HepG2 (cell line): Measurements from ENCODE around the gene CDC42BPG. TPM values are rescaled to one million over a fixed set of nuclear protein-coding genes. Genes with fewer than 3 reads are reported as not detected.

ENCODE experiments used
- DPF2 ChIP-seq: sonication (generic); formaldehyde crosslinking; IDR thresholded peaks from 2 replicates; pipeline ENCODE4 v1.4.0; 2020; ENCODE audit warnings: mild to moderate bottlenecking, low read depth, missing genetic modification reagents, borderline replicate concordance
- EHMT2 ChIP-seq: fragments of 200-600 bp; sonication (generic); IDR thresholded peaks from 2 replicates; pipeline ENCODE4 v1.7.0; 2017; ENCODE audit warnings: antibody characterized with exemption, low read depth, low read length, borderline replicate concordance
- ELF4 ChIP-seq: sonication (generic); formaldehyde crosslinking; IDR thresholded peaks from 2 replicates; pipeline ENCODE4 v1.5.0; 2020; ENCODE audit warnings: missing genetic modification reagents, mild to moderate bottlenecking, moderate library complexity, borderline replicate concordance
- FOXA3 ChIP-seq: IDR thresholded peaks from 2 replicates; pipeline ENCODE4 v1.6.1; 2016; ENCODE audit warnings: missing genetic modification reagents, missing compliant biosample characterization
- GABPB1 ChIP-seq: IDR thresholded peaks from 2 replicates; pipeline ENCODE4 v1.6.1; 2016; ENCODE audit warnings: mild to moderate bottlenecking, missing genetic modification reagents, moderate library complexity, missing compliant biosample characterization
- GTF3A ChIP-seq: sonication (generic); formaldehyde crosslinking; conservative IDR thresholded peaks from 2 replicates; pipeline ENCODE4 v1.4.0; 2020; ENCODE audit warnings: mild to moderate bottlenecking, missing genetic modification reagents
- HBP1 ChIP-seq: IDR thresholded peaks from 2 replicates; pipeline ENCODE4 v1.6.1; 2016; ENCODE audit warnings: low read depth, control low read depth
- KLF15 ChIP-seq: sonication (generic); formaldehyde crosslinking; IDR thresholded peaks from 2 replicates; pipeline ENCODE4 v1.8.1; 2023; ENCODE audit warnings: borderline replicate concordance, mild to moderate bottlenecking, inconsistent platforms, missing genetic modification reagents, mixed read lengths
- NFIC ChIP-seq: IDR thresholded peaks from 2 replicates; pipeline ENCODE4 v1.6.1; 2012; ENCODE audit warnings: mild to moderate bottlenecking, low read length, inconsistent platforms
- RORA ChIP-seq: sonication (generic); formaldehyde crosslinking; IDR thresholded peaks from 2 replicates; pipeline ENCODE4 v1.5.0; 2020; ENCODE audit warnings: mild to moderate bottlenecking, missing genetic modification reagents, moderate library complexity
- SNRNP70 ChIP-seq: fragments of 200-400 bp; formaldehyde crosslinking; IDR thresholded peaks from 2 replicates; pipeline ENCODE4 v1.6.1; 2017; ENCODE audit warnings: mild to moderate bottlenecking, low read depth, low read length, moderate library complexity
- SP1 ChIP-seq, 2 experiments: fragments of 450-650 bp in 1 of 2; sonication (generic) in 1 of 2; formaldehyde crosslinking in 1 of 2; IDR thresholded peaks; 2 replicates each; pipeline versions ENCODE4 v1.4.0 to v1.6.1; 2016 to 2020; ENCODE audit warnings: missing genetic modification reagents in 1 of 2
- ZFP37 ChIP-seq: sonication (generic); formaldehyde crosslinking; IDR thresholded peaks from 2 replicates; pipeline ENCODE4 v1.4.0; 2020; ENCODE audit warnings: missing genetic modification reagents, borderline replicate concordance
- ZNF333 ChIP-seq: sonication (generic); formaldehyde crosslinking; IDR thresholded peaks from 2 replicates; pipeline ENCODE4 v1.4.0; 2020; ENCODE audit warnings: mild to moderate bottlenecking, missing genetic modification reagents, borderline replicate concordance
- ZNF33A ChIP-seq: sonication (generic); formaldehyde crosslinking; IDR thresholded peaks from 2 replicates; pipeline ENCODE4 v1.5.1; 2020; ENCODE audit warnings: missing genetic modification reagents, mild to moderate bottlenecking, moderate library complexity, borderline replicate concordance
- ZNF557 ChIP-seq: sonication (generic); formaldehyde crosslinking; IDR thresholded peaks from 2 replicates; pipeline ENCODE4 v1.4.0; 2020; ENCODE audit warnings: missing genetic modification reagents
- ZNF691 ChIP-seq: sonication (generic); formaldehyde crosslinking; IDR thresholded peaks from 2 replicates; pipeline ENCODE4 v1.4.0; 2020; ENCODE audit warnings: missing genetic modification reagents, low read depth, mild to moderate bottlenecking, borderline replicate concordance
- ZNF879 ChIP-seq: sonication (generic); formaldehyde crosslinking; IDR thresholded peaks from 2 replicates; pipeline ENCODE4 v1.8.1; 2023; ENCODE audit warnings: missing genetic modification reagents
- polyA plus RNA-seq, 8 experiments: library from polyadenylated mRNA; depleted of rRNA in 3 of 8; stranded (reverse) in 7 of 8; unstranded in 1 of 8; fragments of >200 nt; fragmentation: Illumina TruSeq in 4 of 8; extraction: Trizol in 4 of 8; gene quantifications; 2 replicates each; pipeline versions ENCODE4 v1.2.1 to v1.2.3, GENCODE V29; 2011 to 2016; ENCODE audit warnings: low read depth in 4 of 8, missing spikeins in 1 of 8, mixed read lengths in 1 of 8; ENCODE audit not compliant: insufficient read depth in 1 of 8
- total RNA-seq, 5 experiments: library from RNA; depleted of rRNA; stranded (reverse); fragments of >200 nt; fragmentation: Illumina TruSeq; extraction: Trizol; gene quantifications; 2 replicates each; pipeline ENCODE4 v1.2.3, GENCODE V29; 2016; ENCODE audit warnings: low read depth in 1 of 5
- TF ChIP-seq, protein P1 (sequence below): sonication (generic); formaldehyde crosslinking; IDR thresholded peaks from 2 replicates; pipeline ENCODE4 v1.5.1; 2020; ENCODE audit warnings: missing genetic modification reagents, mild to moderate bottlenecking, borderline replicate concordance
- TF ChIP-seq, protein P2 (sequence below): sonication (generic); formaldehyde crosslinking; IDR thresholded peaks from 2 replicates; pipeline ENCODE4 v1.5.0; 2020; ENCODE audit warnings: mild to moderate bottlenecking, missing genetic modification reagents
- TF ChIP-seq, protein P3 (sequence below): sonication (generic); formaldehyde crosslinking; IDR thresholded peaks from 2 replicates; pipeline ENCODE4 v1.5.0; 2020; ENCODE audit warnings: missing genetic modification reagents
- TF ChIP-seq, protein P4 (sequence below): IDR thresholded peaks from 2 replicates; pipeline ENCODE4 v1.6.1; 2016; ENCODE audit warnings: missing compliant biosample characterization, missing genetic modification reagents, borderline replicate concordance

The CDC42BPG gene
- total and polyA plus RNA-seq, 2 of the 13 experiments (the other 11 are each of a cell fraction or from before 2014, with no cell fraction given): 0.55 to 1.4 TPM

DNA sequence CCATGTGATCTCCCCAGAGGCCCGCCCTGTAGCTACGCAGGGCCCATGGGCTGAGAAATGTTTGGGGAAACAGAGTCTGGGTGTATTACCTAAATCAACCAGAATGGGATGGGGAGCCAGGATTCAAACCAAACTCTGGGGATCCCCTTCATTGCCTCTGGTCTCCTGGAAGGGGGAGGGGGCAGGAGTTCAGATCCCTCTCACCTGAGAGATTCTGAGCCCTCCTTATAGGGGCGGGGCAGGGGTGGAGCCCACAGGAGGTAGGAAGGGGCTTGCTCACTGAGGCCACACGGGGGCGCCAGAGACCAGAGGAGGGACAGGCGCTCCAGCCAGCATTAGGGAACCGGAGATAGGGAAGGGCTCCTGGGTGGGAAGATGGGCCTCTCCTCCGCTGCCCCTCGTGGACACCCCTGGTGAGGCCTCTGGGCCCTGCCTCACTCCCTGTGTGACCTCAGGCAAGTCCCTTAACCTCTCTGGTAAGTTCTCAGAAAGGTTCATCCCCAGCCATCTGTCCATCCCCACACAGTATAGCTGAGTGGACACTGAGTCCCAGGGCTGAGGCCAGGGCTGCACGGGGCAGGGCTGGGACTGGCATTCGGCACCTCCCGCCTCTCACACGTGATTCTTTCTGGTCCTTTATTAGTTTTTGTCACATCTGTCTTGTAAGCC lies 2.7 kb upstream of the CDC42BPG start (continued):
- TF ChIP-seq KLF15 (CRISPR knock-in tag) (no peak), ZFP37 (CRISPR knock-in tag) (no peak), SNRNP70 (no peak), FOXA3 (CRISPR knock-in tag) (peak; percentile 29; the same call in 1 of the 2 replicates), GABPB1 (CRISPR knock-in tag) (peak; percentile 39; the same call in 1 of the 2 replicates), ZNF557 (CRISPR knock-in tag) (no peak), GTF3A (CRISPR knock-in tag) (no peak), ZNF879 (CRISPR knock-in tag) (no peak), ELF4 (CRISPR knock-in tag) (no peak), HBP1 (no peak), ZNF691 (CRISPR knock-in tag) (no peak), DPF2 (CRISPR knock-in tag) (no peak), EHMT2 (no peak), SP1 (IDR thresholded peaks at IDR 0.05) (no peak), SP1 (CRISPR knock-in tag; IDR thresholded peaks at IDR 0.05) (peak; percentile 66; the same call in 1 of the 2 replicates), RORA (CRISPR knock-in tag) (no peak), ZNF333 (CRISPR knock-in tag) (no peak), NFIC (no peak), ZNF33A (CRISPR knock-in tag) (no peak)
- TF ChIP-seq, protein P1, sequence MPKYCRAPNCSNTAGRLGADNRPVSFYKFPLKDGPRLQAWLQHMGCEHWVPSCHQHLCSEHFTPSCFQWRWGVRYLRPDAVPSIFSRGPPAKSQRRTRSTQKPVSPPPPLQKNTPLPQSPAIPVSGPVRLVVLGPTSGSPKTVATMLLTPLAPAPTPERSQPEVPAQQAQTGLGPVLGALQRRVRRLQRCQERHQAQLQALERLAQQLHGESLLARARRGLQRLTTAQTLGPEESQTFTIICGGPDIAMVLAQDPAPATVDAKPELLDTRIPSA (CRISPR knock-in tag): no peak
- TF ChIP-seq, protein P2, sequence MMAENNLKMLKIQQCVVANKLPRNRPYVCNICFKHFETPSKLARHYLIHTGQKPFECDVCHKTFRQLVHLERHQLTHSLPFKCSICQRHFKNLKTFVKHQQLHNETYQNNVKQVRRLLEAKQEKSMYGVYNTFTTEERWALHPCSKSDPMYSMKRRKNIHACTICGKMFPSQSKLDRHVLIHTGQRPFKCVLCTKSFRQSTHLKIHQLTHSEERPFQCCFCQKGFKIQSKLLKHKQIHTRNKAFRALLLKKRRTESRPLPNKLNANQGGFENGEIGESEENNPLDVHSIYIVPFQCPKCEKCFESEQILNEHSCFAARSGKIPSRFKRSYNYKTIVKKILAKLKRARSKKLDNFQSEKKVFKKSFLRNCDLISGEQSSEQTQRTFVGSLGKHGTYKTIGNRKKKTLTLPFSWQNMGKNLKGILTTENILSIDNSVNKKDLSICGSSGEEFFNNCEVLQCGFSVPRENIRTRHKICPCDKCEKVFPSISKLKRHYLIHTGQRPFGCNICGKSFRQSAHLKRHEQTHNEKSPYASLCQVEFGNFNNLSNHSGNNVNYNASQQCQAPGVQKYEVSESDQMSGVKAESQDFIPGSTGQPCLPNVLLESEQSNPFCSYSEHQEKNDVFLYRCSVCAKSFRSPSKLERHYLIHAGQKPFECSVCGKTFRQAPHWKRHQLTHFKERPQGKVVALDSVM: peak; percentile 86; the same call in 1 of the 2 replicates
- TF ChIP-seq, protein P3, sequence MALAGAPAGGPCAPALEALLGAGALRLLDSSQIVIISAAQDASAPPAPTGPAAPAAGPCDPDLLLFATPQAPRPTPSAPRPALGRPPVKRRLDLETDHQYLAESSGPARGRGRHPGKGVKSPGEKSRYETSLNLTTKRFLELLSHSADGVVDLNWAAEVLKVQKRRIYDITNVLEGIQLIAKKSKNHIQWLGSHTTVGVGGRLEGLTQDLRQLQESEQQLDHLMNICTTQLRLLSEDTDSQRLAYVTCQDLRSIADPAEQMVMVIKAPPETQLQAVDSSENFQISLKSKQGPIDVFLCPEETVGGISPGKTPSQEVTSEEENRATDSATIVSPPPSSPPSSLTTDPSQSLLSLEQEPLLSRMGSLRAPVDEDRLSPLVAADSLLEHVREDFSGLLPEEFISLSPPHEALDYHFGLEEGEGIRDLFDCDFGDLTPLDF (CRISPR knock-in tag): no peak
- TF ChIP-seq, protein P4, sequence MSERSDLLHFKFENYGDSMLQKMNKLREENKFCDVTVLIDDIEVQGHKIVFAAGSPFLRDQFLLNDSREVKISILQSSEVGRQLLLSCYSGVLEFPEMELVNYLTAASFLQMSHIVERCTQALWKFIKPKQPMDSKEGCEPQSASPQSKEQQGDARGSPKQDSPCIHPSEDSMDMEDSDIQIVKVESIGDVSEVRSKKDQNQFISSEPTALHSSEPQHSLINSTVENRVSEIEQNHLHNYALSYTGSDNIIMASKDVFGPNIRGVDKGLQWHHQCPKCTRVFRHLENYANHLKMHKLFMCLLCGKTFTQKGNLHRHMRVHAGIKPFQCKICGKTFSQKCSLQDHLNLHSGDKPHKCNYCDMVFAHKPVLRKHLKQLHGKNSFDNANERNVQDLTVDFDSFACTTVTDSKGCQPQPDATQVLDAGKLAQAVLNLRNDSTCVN (CRISPR knock-in tag): peak; percentile 21; the same call in 1 of the 2 replicates
